Keratinocyte (primary cell): Measurements from ENCODE around the gene CDH1. TPM values are rescaled to one million over a fixed set of nuclear protein-coding genes. Genes with fewer than 3 reads are reported as not detected.

ENCODE experiments used
- DNase-seq: peaks from one replicate; pipeline ENCODE4 v3.0.0-alpha.2; 2011; ENCODE audit warnings: low read depth, missing footprints, low spot score
- FAIRE-seq: peaks from 2 replicates; lab custom pipeline; 2011; peaks lifted over from hg19 to GRCh38; lab: Jason Lieb, UNC
- H2AFZ ChIP-seq: 2 replicates; pipeline ENCODE4 v1.6.0; 2012; ENCODE audit warnings: low read length, control low read depth, inconsistent platforms; ENCODE audit not compliant: control insufficient read depth
- H3K27ac ChIP-seq: 2 replicates; pipeline ENCODE4 v1.5.1; 2011; ENCODE audit warnings: low read length; ENCODE audit not compliant: control insufficient read depth, insufficient read depth
- H3K27me3 ChIP-seq: 3 replicates; pipeline ENCODE4 v1.6.0; 2011; ENCODE audit warnings: low read length; ENCODE audit not compliant: control insufficient read depth, insufficient read depth; ENCODE audit errors: extremely low read depth
- H3K36me3 ChIP-seq, 2 experiments: 2 replicates in 1 of 2; 3 replicates in 1 of 2; pipeline ENCODE4 v1.5.1; 2011; ENCODE audit warnings: low read length in 2 of 2, mild to moderate bottlenecking in 1 of 2; ENCODE audit not compliant: control insufficient read depth in 2 of 2, insufficient read depth in 2 of 2; ENCODE audit errors: extremely low read depth in 1 of 2
- H3K4me1 ChIP-seq: 3 replicates; pipeline ENCODE4 v1.5.1; 2011; ENCODE audit warnings: low read length; ENCODE audit not compliant: control insufficient read depth, insufficient read depth; ENCODE audit errors: extremely low read depth
- H3K4me2 ChIP-seq: 3 replicates; pipeline ENCODE4 v1.6.0; 2011; ENCODE audit warnings: low read depth, low read length; ENCODE audit not compliant: control insufficient read depth, insufficient read depth; ENCODE audit errors: extremely low read depth
- H3K4me3 ChIP-seq, 3 experiments: fragments of 200-600 bp in 1 of 3; sonication (generic) in 1 of 3; 2 replicates in 2 of 3; 3 replicates in 1 of 3; pipeline ENCODE4 v1.5.1; 2011 to 2016; ENCODE audit warnings: low read length in 3 of 3, mild to moderate bottlenecking in 3 of 3, control low read depth in 2 of 3, inconsistent platforms in 1 of 3, low read depth in 1 of 3, mixed read lengths in 1 of 3, mixed run types in 1 of 3, moderate library complexity in 1 of 3; ENCODE audit not compliant: control insufficient read depth in 2 of 3, insufficient read depth in 2 of 3; ENCODE audit errors: extremely low read depth in 1 of 3
- H3K79me2 ChIP-seq: 2 replicates; pipeline ENCODE4 v1.6.0; 2012; ENCODE audit warnings: low read length; ENCODE audit not compliant: control insufficient read depth, insufficient read depth
- H3K9ac ChIP-seq: 3 replicates; pipeline ENCODE4 v1.6.0; 2011; ENCODE audit warnings: low read length; ENCODE audit not compliant: control insufficient read depth, insufficient read depth; ENCODE audit errors: extremely low read depth
- H3K9me1 ChIP-seq: 3 replicates; pipeline ENCODE4 v1.6.0; 2011; ENCODE audit warnings: low read length; ENCODE audit not compliant: control insufficient read depth, insufficient read depth; ENCODE audit errors: extremely low read depth
- H3K9me3 ChIP-seq: 2 replicates; pipeline ENCODE4 v1.5.1; 2012; ENCODE audit warnings: low read depth, low read length; ENCODE audit not compliant: control insufficient read depth
- H4K20me1 ChIP-seq: 3 replicates; pipeline ENCODE4 v1.6.0; 2011; ENCODE audit warnings: low read length; ENCODE audit not compliant: control insufficient read depth, insufficient read depth; ENCODE audit errors: extremely low read depth
- CTCF ChIP-seq, 3 experiments: IDR thresholded peaks in 1 of 3; conservative IDR thresholded peaks in 1 of 3; optimal IDR thresholded peaks in 1 of 3; 2 replicates in 2 of 3; 3 replicates in 1 of 3; pipeline versions ENCODE3 to v1.5.1; 2011; ENCODE audit warnings: low read length in 3 of 3, mild to moderate bottlenecking in 3 of 3, moderate library complexity in 2 of 3, control low read depth in 1 of 3, inconsistent platforms in 1 of 3; ENCODE audit not compliant: insufficient read depth in 2 of 3; ENCODE audit errors: extremely low read depth in 1 of 3
- EZH2 ChIP-seq: IDR thresholded peaks from one replicate; pipeline ENCODE4 v1.6.1; 2012; ENCODE audit warnings: inconsistent platforms, mild to moderate bottlenecking, low read length, moderate library complexity
- dilution Hi-C: fragments of 300-500 bp; cut with MboI; formaldehyde crosslinking; loops from one replicate; pipeline ENCODE4 v1.7.0; 2020; ENCODE audit warnings: low sequenced_read_pairs; ENCODE audit not compliant: extremely low pct_ligation_motif_present
- polyA plus RNA-seq, 5 experiments: library from polyadenylated mRNA; depleted of rRNA in 3 of 5; stranded (reverse) in 3 of 5; stranded (forward) in 1 of 5; unstranded in 1 of 5; fragments of >200 nt; gene quantifications; 1 replicate in 1 of 5; 2 replicates in 3 of 5; 3 replicates in 1 of 5; pipeline versions ENCODE4 v1.2.1 to v1.2.3, GENCODE V29; 2011 to 2012; ENCODE audit warnings: missing spikeins in 2 of 5, low read depth in 1 of 5, low replicate concordance in 1 of 5

The CDH1 gene
- polyA plus RNA-seq, 1 donor (not counting 4 experiments of a cell fraction or from before 2014, with no cell fraction given) = 247 TPM

GRCh38 chr16:68823401-68824135 lies 86.5 kb downstream of the CDH1 start:
- dilution Hi-C loops = no loop called here

GRCh38 chr16:68825427-68825826 lies 88.3 kb downstream of the CDH1 start:
- DNase-seq (no peak), FAIRE-seq (no peak)
- Histone ChIP-seq H3K27ac (no peak overlapping the region), H3K27me3 (no peaks in the 10 kb centered on the region), H2AFZ (no peak overlapping the region), H3K4me2 (no peak overlapping the region), H3K79me2 (no peaks in the 10 kb centered on the region), H3K9me3 (no peaks in the 10 kb centered on the region), H4K20me1 (no peaks in the 10 kb centered on the region), H3K4me3 (no peak overlapping the region), H3K36me3 (peaks cover 55 to 82% of the 10 kb centered on the region in 2 experiments), H3K9me1 (peaks cover 2% of the 10 kb centered on the region), H3K9ac (no peak overlapping the region), H3K4me1 (peaks cover 9% of the 10 kb centered on the region)
- TF ChIP-seq EZH2 (no peak), CTCF (optimal IDR thresholded peaks at IDR 0.05 in 1 of 3, IDR thresholded peaks at IDR 0.05 in 1 of 3, conservative IDR thresholded peaks at IDR 0.05 in 1 of 3; ENCODE audit: extremely low read depth in 1 of 3, insufficient read depth in 2 of 3, low read length in 3 of 3) (no peak)
- dilution Hi-C loops = no loop called here

More at GRCh38 chr16:68823401-68824135, 86.5 kb downstream of the CDH1 start:
- Histone ChIP-seq H3K36me3 (peaks cover 53 to 74% of the 10 kb centered on the region in 2 experiments), H3K9me1 (peaks cover 2% of the 10 kb centered on the region), H3K79me2 (peaks cover 3% of the 10 kb centered on the region), H2AFZ (no peak overlapping the region), H3K9ac (no peak overlapping the region), H4K20me1 (no peaks in the 10 kb centered on the region), H3K4me1 (peaks cover 9% of the 10 kb centered on the region), H3K9me3 (no peaks in the 10 kb centered on the region), H3K4me3 (no peak overlapping the region), H3K4me2 (no peak overlapping the region), H3K27ac (no peak overlapping the region), H3K27me3 (no peaks in the 10 kb centered on the region)
- DNase-seq = no peak
- no peak for FAIRE-seq
- no peak for TF ChIP-seq EZH2
- no peak for TF ChIP-seq CTCF (optimal IDR thresholded peaks at IDR 0.05 in 1 of 3, IDR thresholded peaks at IDR 0.05 in 1 of 3, conservative IDR thresholded peaks at IDR 0.05 in 1 of 3; ENCODE audit: extremely low read depth in 1 of 3, insufficient read depth in 2 of 3, low read length in 3 of 3)
